K562 (cell line): ENCODE results near the gene FAM20C. TPM values are rescaled to one million over a fixed set of nuclear protein-coding genes. Genes with fewer than 3 reads are reported as not detected.

Source experiments
- ATAC-seq: fragments of 200-7000 bp; cut with Tn5 transposase; 3 replicates; pipeline ENCODE4 v1.9.1; 2020; ENCODE audit warnings: moderate library complexity
- BruUV-seq: library from RNA; stranded (reverse); fragments of 400-500 nt; replicated peaks from 2 replicates; lab custom pipeline; 2021; lab: Mats Ljungman, UMichigan
- CTCF ChIA-PET: fragments of 300-600 bp; formaldehyde crosslinking; extraction: SDS; loops from one replicate; lab custom pipeline; 2021; ENCODE audit warnings: low intra/inter-chr PET ratio; lab: Yijun Ruan, JAX
- POLR2A ChIA-PET: fragments of 300-600, 350-650 bp; sonication (Branson Sonifier 250); formaldehyde crosslinking; extraction: SDS; loops from one replicate; lab custom pipeline; 2021; ENCODE audit warnings: antibody characterized with exemption, inconsistent platforms; lab: Yijun Ruan, JAX
- DNase-seq, 4 experiments: peaks; one replicate each; pipeline versions ENCODE4 v3.0.0 to v3.0.0-alpha.2; 2011 to 2018; ENCODE audit warnings: low spot score in 3 of 4, mixed read lengths in 3 of 4; ENCODE audit errors: extremely low read depth in 1 of 4
- FAIRE-seq: peaks from 2 replicates; lab custom pipeline; 2011; peaks lifted over from hg19 to GRCh38; lab: Jason Lieb, UNC
- H2AFZ ChIP-seq: 2 replicates; pipeline ENCODE4 v1.6.0; 2011; ENCODE audit warnings: low read depth, low read length, control low read depth, inconsistent platforms
- H3K27ac ChIP-seq: fragments of 200-600 bp; 3 replicates; pipeline ENCODE4 v1.8.0; 2011; ENCODE audit warnings: low read depth, mild to moderate bottlenecking, control low read depth, inconsistent platforms, low read length, moderate library complexity, mixed read lengths; ENCODE audit errors: extremely low read depth
- H3K27me3 ChIP-seq, 2 experiments: fragments of 300-600 bp in 1 of 2; 2 replicates in 1 of 2; 3 replicates in 1 of 2; pipeline versions ENCODE4 v1.6.0 to v1.8.0; 2011; ENCODE audit warnings: inconsistent platforms in 2 of 2, low read length in 2 of 2, mild to moderate bottlenecking in 1 of 2, mixed read lengths in 1 of 2, moderate library complexity in 1 of 2; ENCODE audit not compliant: control insufficient read depth in 2 of 2, insufficient read depth in 2 of 2
- H3K36me3 ChIP-seq: fragments of 300-600 bp; 3 replicates; pipeline ENCODE4 v1.8.0; 2011; ENCODE audit warnings: mild to moderate bottlenecking, low read length, inconsistent platforms; ENCODE audit not compliant: control insufficient read depth, insufficient read depth
- H3K4me1 ChIP-seq, 2 experiments: fragments of 200-600 bp in 1 of 2; replicated peaks in 1 of 2; 2 replicates in 1 of 2; 3 replicates in 1 of 2; pipeline versions ENCODE4 v1.5.1 to v1.8.0; 2011; ENCODE audit warnings: inconsistent platforms in 2 of 2, low read length in 2 of 2, mild to moderate bottlenecking in 1 of 2, mixed read lengths in 1 of 2, moderate library complexity in 1 of 2; ENCODE audit not compliant: control insufficient read depth in 2 of 2, insufficient read depth in 2 of 2
- H3K4me2 ChIP-seq: 2 replicates; pipeline ENCODE4 v1.6.1; 2011; ENCODE audit warnings: low read length, control low read depth, inconsistent platforms, mixed read lengths; ENCODE audit not compliant: insufficient read depth
- H3K4me3 ChIP-seq: fragments of 200-600 bp; sonication (generic), shearing (Covaris generic); 2 replicates; pipeline ENCODE4 v1.5.1; 2016; ENCODE audit warnings: control low read depth, inconsistent platforms
- H3K79me2 ChIP-seq: fragments of 200-600 bp; 3 replicates; pipeline ENCODE4 v1.8.0; 2011; ENCODE audit warnings: low read length, inconsistent platforms; ENCODE audit not compliant: control insufficient read depth, insufficient read depth
- H3K9ac ChIP-seq, 2 experiments: 2 replicates each; pipeline versions ENCODE4 v1.6.0 to v1.6.1; 2011; ENCODE audit warnings: low read depth in 2 of 2, low read length in 2 of 2, control low read depth in 1 of 2, inconsistent platforms in 1 of 2, mild to moderate bottlenecking in 1 of 2, mixed read lengths in 1 of 2; ENCODE audit not compliant: insufficient read depth in 1 of 2
- H3K9me1 ChIP-seq: one replicate; pipeline ENCODE4 v1.6.0; 2011; ENCODE audit warnings: inconsistent platforms, mild to moderate bottlenecking, low read length, moderate library complexity; ENCODE audit not compliant: control insufficient read depth, insufficient read depth
- H3K9me3 ChIP-seq: replicated peaks from 2 replicates; pipeline ENCODE4 v1.5.1; 2011; ENCODE audit warnings: low read depth, low read length, inconsistent platforms; ENCODE audit not compliant: control insufficient read depth, insufficient read depth
- H4K20me1 ChIP-seq: replicated peaks from 2 replicates; pipeline ENCODE4 v1.6.1; 2011; ENCODE audit warnings: low read length, inconsistent platforms, mixed read lengths; ENCODE audit not compliant: control insufficient read depth, insufficient read depth
- ATF3 ChIP-seq, 2 experiments: fragments of 450-650 bp in 1 of 2; sonication (generic) in 1 of 2; formaldehyde crosslinking in 1 of 2; IDR thresholded peaks in 1 of 2; conservative IDR thresholded peaks in 1 of 2; 2 replicates each; pipeline versions ENCODE4 v1.6.1 to v1.8.1; 2016 to 2023; ENCODE audit warnings: mild to moderate bottlenecking in 2 of 2, moderate library complexity in 2 of 2, inconsistent platforms in 1 of 2, missing genetic modification reagents in 1 of 2
- HDAC6 ChIP-seq: IDR thresholded peaks from 2 replicates; pipeline ENCODE4 v1.6.1; 2012; ENCODE audit warnings: low read depth, mild to moderate bottlenecking, control low read depth, inconsistent platforms, low read length, moderate library complexity
- JUNB ChIP-seq: fragments of 450-650 bp; formaldehyde crosslinking; conservative IDR thresholded peaks from 2 replicates; pipeline ENCODE4 v1.4.0; 2020; ENCODE audit warnings: mild to moderate bottlenecking
- MAFF ChIP-seq: IDR thresholded peaks from 2 replicates; pipeline ENCODE4 v1.6.1; 2012; ENCODE audit warnings: low read length, improper control_type of control experiment
- MAX ChIP-seq: sonication (generic); formaldehyde crosslinking; IDR thresholded peaks from 2 replicates; pipeline ENCODE4 v1.9.0; 2022; ENCODE audit warnings: mild to moderate bottlenecking, missing genetic modification reagents
- MYNN ChIP-seq, 2 experiments: sonication (generic); formaldehyde crosslinking in 1 of 2; IDR thresholded peaks; 2 replicates each; pipeline versions ENCODE4 v1.5.0 to v1.6.1; 2016 to 2020; ENCODE audit warnings: antibody characterized with exemption in 1 of 2, missing genetic modification reagents in 1 of 2
- PRDM10 ChIP-seq: fragments of 450-650 bp; IDR thresholded peaks from 2 replicates; pipeline ENCODE4 v1.6.1; 2018; ENCODE audit not compliant: partially characterized antibody
- PREB ChIP-seq: sonication (generic); formaldehyde crosslinking; IDR thresholded peaks from 2 replicates; pipeline ENCODE4 v1.8.1; 2023; ENCODE audit warnings: mild to moderate bottlenecking, missing genetic modification reagents
- RBM25 ChIP-seq: fragments of 200-400 bp; formaldehyde crosslinking; IDR thresholded peaks from 2 replicates; pipeline ENCODE4 v1.6.1; 2018; ENCODE audit warnings: low read length, low read depth, moderate library complexity; ENCODE audit not compliant: severe bottlenecking
- SPI1 ChIP-seq: IDR thresholded peaks from 2 replicates; pipeline ENCODE4 v1.6.1; 2011; ENCODE audit warnings: low read depth, low read length, control low read depth, borderline replicate concordance
- ZNF75A ChIP-seq: fragments of 450-650 bp; formaldehyde crosslinking; IDR thresholded peaks from 2 replicates; pipeline ENCODE4 v1.4.0; 2020; ENCODE audit warnings: mild to moderate bottlenecking
- ZNF79 ChIP-seq: fragments of 250-450 bp; sonication (Bioruptor Pico); IDR thresholded peaks from 2 replicates; pipeline ENCODE4 v1.4.0; 2020; ENCODE audit warnings: low read depth, mild to moderate bottlenecking, moderate library complexity
- ZZZ3 ChIP-seq: fragments of 450-650 bp; IDR thresholded peaks from 2 replicates; pipeline ENCODE4 v1.6.1; 2016; ENCODE audit warnings: antibody characterized with exemption, mild to moderate bottlenecking, moderate library complexity
- WGBS: fragments of 100-300 bp; shearing (Covaris generic); methylation state at CpG from one replicate; pipeline ENCODE4 v1.1.6; 2016; ENCODE audit warnings: low coverage, mixed read lengths; ENCODE audit not compliant: insufficient coverage; ENCODE audit errors: missing lambda C conversion rate; 5-methylcytosine and 5-hydroxymethylcytosine counted together
- in situ Hi-C: fragments of 300-500 bp; cut with MboI; formaldehyde crosslinking; loops from 4 replicates; pipeline ENCODE4 v1.15.0; 2018; ENCODE audit warnings: inconsistent platforms, mixed read lengths
- intact Hi-C: fragments of 100-400 bp; cut with micrococcal nuclease; formaldehyde crosslinking; loops from 2 replicates; pipeline ENCODE4 v1.14.2; 2022
- polyA plus RNA-seq, 8 experiments: library from polyadenylated mRNA; depleted of rRNA in 4 of 8; stranded (reverse) in 5 of 8; unstranded in 3 of 8; fragments of >200 nt; fragmentation: Nextera tagmentation in 2 of 8; fragmentation: Illumina TruSeq in 1 of 8; extraction: Ambion mirVana in 2 of 8; extraction: Trizol in 1 of 8; gene quantifications; 2 replicates each; pipeline versions ENCODE4 v1.2.1 to v1.2.3, GENCODE V29; 2011 to 2014; ENCODE audit warnings: inconsistent platforms in 1 of 8, missing spikeins in 1 of 8
- total RNA-seq, 7 experiments: library from RNA; depleted of rRNA in 6 of 7; stranded (reverse); fragments of >200 nt in 6 of 7; fragmentation: Illumina TruSeq in 2 of 7; extraction: Trizol in 2 of 7; gene quantifications; 2 replicates each; pipeline versions ENCODE4 v1.2.1 to v1.2.3, GENCODE V29; 2011 to 2021; ENCODE audit warnings: low replicate concordance in 1 of 7

FAM20C gene
- total and polyA plus RNA-seq, 9 of the 15 experiments (the other 6 are each of a cell fraction or from before 2014, with no cell fraction given): 0.09 TPM; not detected in 8

- Histone ChIP-seq H3K9me3 (peaks cover 3% of the 10 kb centered on the region; the same call in 1 of the 2 replicates), H4K20me1 (peaks cover 9% of the 10 kb centered on the region; the same call in 1 of the 2 replicates), H3K79me2 (no peaks in the 10 kb centered on the region), H3K4me2 (no peak overlapping the region; the same call in 1 of the 2 replicates), H2AFZ (no peak overlapping the region), H3K4me3 (no peak overlapping the region), H3K9me1 (peaks cover 4% of the 10 kb centered on the region), H3K36me3 (no peaks in the 10 kb centered on the region), H3K4me1 (no peaks in the 10 kb centered on the region), H3K27ac (no peak overlapping the region), H3K27me3 (peaks cover 9 to 68% of the 10 kb centered on the region in 2 experiments), H3K9ac (no peak overlapping the region)
- in situ Hi-C loops (no loop called here), intact Hi-C loops (no loop called here)
- no TSS peak for BruUV-seq
- DNase-seq: no peak
- no peak for ATAC-seq
- no peak for FAIRE-seq
- POLR2A ChIA-PET: interaction anchor here (0.6 to 1.4 kb wide), 2 partner anchors 10 kb away, joined by 3 read pairs; no protein-coding TSS in a partner anchor
- WGBS: 5% methylated on average over 19 of the region's 19 CpGs
- CTCF ChIA-PET: no interaction called here
- TF ChIP-seq JUNB (CRISPR knock-in tag): no peak
- no peak for TF ChIP-seq ATF3 (IDR thresholded peaks at IDR 0.05)
- TF ChIP-seq ATF3 (CRISPR knock-in tag; conservative IDR thresholded peaks at IDR 0.05): no peak
- peak; percentile 53; the same call in 1 of the 2 replicates for TF ChIP-seq MAX
- no peak for TF ChIP-seq ZNF79 (CRISPR knock-in tag)
- TF ChIP-seq PRDM10: no peak
- peak; percentile 62; the same call in 1 of the 2 replicates for TF ChIP-seq MYNN (IDR thresholded peaks at IDR 0.05)
- no peak for TF ChIP-seq MYNN (CRISPR knock-in tag; IDR thresholded peaks at IDR 0.05)
- no peak for TF ChIP-seq SPI1
- TF ChIP-seq MAFF: no peak
- TF ChIP-seq HDAC6: no peak
- no peak for TF ChIP-seq PREB (CRISPR knock-in tag)
- no peak for TF ChIP-seq ZNF75A (CRISPR knock-in tag)
- TF ChIP-seq RBM25: no peak
- no peak for TF ChIP-seq ZZZ3
Measured at GRCh38 chr7:304574-305409, 112.4 kb downstream of the FAM20C start.
